ENCODE measurements around the gene CDCP1.

CDCP1 gene

GRCh38 chr3:45145681-45146614 is at the start of gene CDCP1:
TSS of gene CDCP1 (minus strand) at chr3:45146378. CDS start at chr3:45146287, 91 bp downstream.
- no peaks in the 10 kb centered on the region for H3K79me2 ChIP-seq (ENCODE audit: insufficient read depth, low read length)
- TF ChIP-seq EZH2phosphoT487 (conservative IDR thresholded peaks at IDR 0.05; ENCODE audit: low read length) (no peak), CTCF (IDR thresholded peaks at IDR 0.05; ENCODE audit: insufficient read depth, low read length, poor library complexity, severe bottlenecking) (no peak)
- H3K27me3 ChIP-seq (ENCODE audit: low read length), result no peaks in the 10 kb centered on the region
- no peaks in the 10 kb centered on the region for H3F3A ChIP-seq (ENCODE audit: insufficient read depth)
- H3K4me2 ChIP-seq (ENCODE audit: low read depth, low read length, poor library complexity, severe bottlenecking), result no peak within 1 kb of the TSS
- H3K4me3 ChIP-seq (ENCODE audit: insufficient read depth, low read length, poor library complexity, severe bottlenecking), result no peak within 1 kb of the TSS
- H3K27ac ChIP-seq (ENCODE audit: low read depth, low read length), result no peak within 1 kb of the TSS
- H3K36me3 ChIP-seq (ENCODE audit: low read length), result no peaks in the 10 kb centered on the region
- H3K9ac ChIP-seq (ENCODE audit: low read length), result no peak within 1 kb of the TSS
- no peaks in the 10 kb centered on the region for H3K9me2 ChIP-seq (replicated peaks; ENCODE audit: insufficient read depth, low read length)
- no peak within 1 kb of the TSS for H2AFZ ChIP-seq (ENCODE audit: low read depth, low read length, severe bottlenecking)
- H4K20me1 ChIP-seq (ENCODE audit: low read depth, low read length), result no peaks in the 10 kb centered on the region
- H3K9me3 ChIP-seq (ENCODE audit: insufficient read depth, low read length), result peaks cover 3% of the 10 kb centered on the region; the same call in 1 of the 2 replicates

GRCh38 chr3:45194791-45195190 is 48.6 kb upstream of the CDCP1 start:
- H3K27me3 ChIP-seq (ENCODE audit: low read length), result no peaks in the 10 kb centered on the region
- H3K36me3 ChIP-seq (ENCODE audit: low read length), result no peaks in the 10 kb centered on the region
- no peaks in the 10 kb centered on the region for H4K20me1 ChIP-seq (ENCODE audit: low read depth, low read length)
- H3F3A ChIP-seq (ENCODE audit: insufficient read depth), result no peaks in the 10 kb centered on the region
- H3K9me2 ChIP-seq (replicated peaks; ENCODE audit: insufficient read depth, low read length), result no peaks in the 10 kb centered on the region
- H3K4me2 ChIP-seq (ENCODE audit: low read depth, low read length, poor library complexity, severe bottlenecking), result no peak overlapping the region
- no peaks in the 10 kb centered on the region for H3K9me3 ChIP-seq (ENCODE audit: insufficient read depth, low read length)
- no peak overlapping the region for H3K27ac ChIP-seq (ENCODE audit: low read depth, low read length)
- H3K9ac ChIP-seq (ENCODE audit: low read length), result no peak overlapping the region
- H2AFZ ChIP-seq (ENCODE audit: low read depth, low read length, severe bottlenecking), result no peak overlapping the region
- no peak for TF ChIP-seq CTCF (IDR thresholded peaks at IDR 0.05; ENCODE audit: insufficient read depth, low read length, poor library complexity, severe bottlenecking)
- TF ChIP-seq EZH2phosphoT487 (conservative IDR thresholded peaks at IDR 0.05; ENCODE audit: low read length), result no peak
- no peaks in the 10 kb centered on the region for H3K79me2 ChIP-seq (ENCODE audit: insufficient read depth, low read length)
- H3K4me3 ChIP-seq (ENCODE audit: insufficient read depth, low read length, poor library complexity, severe bottlenecking), result no peak overlapping the region

- no peak overlapping the region for H3K27ac ChIP-seq (ENCODE audit: low read depth, low read length)
- no peak overlapping the region for H2AFZ ChIP-seq (ENCODE audit: low read depth, low read length, severe bottlenecking)
- no peak overlapping the region for H3K4me2 ChIP-seq (ENCODE audit: low read depth, low read length, poor library complexity, severe bottlenecking)
Measured at GRCh38 chr3:45191924-45192417, 45.8 kb upstream of the CDCP1 start.

More at GRCh38 chr3:45191924-45192417, 45.8 kb upstream of the CDCP1 start:
- no peaks in the 10 kb centered on the region for H3K27me3 ChIP-seq (ENCODE audit: low read length)
- H3K79me2 ChIP-seq (ENCODE audit: insufficient read depth, low read length), result no peaks in the 10 kb centered on the region
- TF ChIP-seq EZH2phosphoT487 (conservative IDR thresholded peaks at IDR 0.05; ENCODE audit: low read length) (no peak), CTCF (IDR thresholded peaks at IDR 0.05; ENCODE audit: insufficient read depth, low read length, poor library complexity, severe bottlenecking) (no peak)
- H3K9ac ChIP-seq (ENCODE audit: low read length), result no peak overlapping the region
- H4K20me1 ChIP-seq (ENCODE audit: low read depth, low read length), result no peaks in the 10 kb centered on the region
- no peaks in the 10 kb centered on the region for H3F3A ChIP-seq (ENCODE audit: insufficient read depth)
- no peak overlapping the region for H3K4me3 ChIP-seq (ENCODE audit: insufficient read depth, low read length, poor library complexity, severe bottlenecking)
- H3K9me2 ChIP-seq (replicated peaks; ENCODE audit: insufficient read depth, low read length), result no peaks in the 10 kb centered on the region
- no peaks in the 10 kb centered on the region for H3K36me3 ChIP-seq (ENCODE audit: low read length)
- H3K9me3 ChIP-seq (ENCODE audit: insufficient read depth, low read length), result no peaks in the 10 kb centered on the region
